GM18519 (cell line): ENCODE measurements around the gene TRMT2B.
A peak's percentile ranks its signal among the peaks of the same experiment; 100 is the strongest.
"Not testable (repeated sequence)": the region's sequence is repeated elsewhere in the genome, so short reads cannot be mapped to it uniquely, and the experiment has no call there.

ENCODE experiments used
- ATAC-seq: cut with Tn5 transposase; IDR thresholded peaks from one replicate; pipeline ENCODE4 v1.9.1; 2021; ENCODE audit warnings: mild to moderate bottlenecking, moderate library complexity; ENCODE audit not compliant: unreplicated experiment, low FRiP score

Gene TRMT2B

GRCh38 chrX:101009090-101009489 is 42.8 kb downstream of the TRMT2B start:
- ATAC-seq: no peak

- ATAC-seq: no peak
Measured at GRCh38 chrX:100999451-100999850, 52.5 kb downstream of the TRMT2B start.

GRCh38 chrX:100995469-100995868 is 56.4 kb downstream of the TRMT2B start:
- ATAC-seq: no peak

GRCh38 chrX:100994352-100995281 is 57.3 kb downstream of the TRMT2B start:
- peak; percentile 97 for ATAC-seq

GRCh38 chrX:100990139-100990538 is 61.8 kb downstream of the TRMT2B start:
- no peak for ATAC-seq

- no peak for ATAC-seq
Measured at GRCh38 chrX:100984818-100985217, 67.1 kb downstream of the TRMT2B start.

- not testable (repeated sequence) for ATAC-seq
Measured at GRCh38 chrX:100981498-100981845, 70.4 kb downstream of the TRMT2B start.

GRCh38 chrX:100980608-100981497 is 71.1 kb downstream of the TRMT2B start:
- no peak for ATAC-seq

GRCh38 chrX:100979881-100980607 is 71.9 kb downstream of the TRMT2B start:
- no peak for ATAC-seq

GRCh38 chrX:100976211-100976610 is 75.7 kb downstream of the TRMT2B start:
- ATAC-seq: no peak

GRCh38 chrX:100975212-100975611 is 76.7 kb downstream of the TRMT2B start:
- ATAC-seq: no peak

GRCh38 chrX:100973411-100973810 is 78.5 kb downstream of the TRMT2B start:
- ATAC-seq: no peak

GRCh38 chrX:100969936-100970335 is 82.0 kb downstream of the TRMT2B start:
- ATAC-seq: no peak

GRCh38 chrX:100969408-100969807 is 82.5 kb downstream of the TRMT2B start, which contains the start of gene ARL13A:
TSS of gene ARL13A (plus strand) at chrX:100969708. CDS start at chrX:100973690, 3,982 bp downstream.
- no peak for ATAC-seq

GRCh38 chrX:100964362-100964761 is 87.5 kb downstream of the TRMT2B start:
- ATAC-seq: no peak

GRCh38 chrX:100962811-100963210 is 89.1 kb downstream of the TRMT2B start:
- ATAC-seq: no peak
